ENCODE measurements around the gene SLX9.

GRCh38 chr21:44927259-44927586 is 12.6 kb upstream of the SLX9 start:
- TF ChIP-seq, protein P1, sequence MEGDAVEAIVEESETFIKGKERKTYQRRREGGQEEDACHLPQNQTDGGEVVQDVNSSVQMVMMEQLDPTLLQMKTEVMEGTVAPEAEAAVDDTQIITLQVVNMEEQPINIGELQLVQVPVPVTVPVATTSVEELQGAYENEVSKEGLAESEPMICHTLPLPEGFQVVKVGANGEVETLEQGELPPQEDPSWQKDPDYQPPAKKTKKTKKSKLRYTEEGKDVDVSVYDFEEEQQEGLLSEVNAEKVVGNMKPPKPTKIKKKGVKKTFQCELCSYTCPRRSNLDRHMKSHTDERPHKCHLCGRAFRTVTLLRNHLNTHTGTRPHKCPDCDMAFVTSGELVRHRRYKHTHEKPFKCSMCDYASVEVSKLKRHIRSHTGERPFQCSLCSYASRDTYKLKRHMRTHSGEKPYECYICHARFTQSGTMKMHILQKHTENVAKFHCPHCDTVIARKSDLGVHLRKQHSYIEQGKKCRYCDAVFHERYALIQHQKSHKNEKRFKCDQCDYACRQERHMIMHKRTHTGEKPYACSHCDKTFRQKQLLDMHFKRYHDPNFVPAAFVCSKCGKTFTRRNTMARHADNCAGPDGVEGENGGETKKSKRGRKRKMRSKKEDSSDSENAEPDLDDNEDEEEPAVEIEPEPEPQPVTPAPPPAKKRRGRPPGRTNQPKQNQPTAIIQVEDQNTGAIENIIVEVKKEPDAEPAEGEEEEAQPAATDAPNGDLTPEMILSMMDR (IDR thresholded peaks at IDR 0.05) = no peak
- TF ChIP-seq POLR2AphosphoS5 (IDR thresholded peaks at IDR 0.05) = no peak
